Right atrium auricular region (tissue), 2 donors: ENCODE measurements around the gene TSPAN5. TPM values are rescaled to one million over a fixed set of nuclear protein-coding genes. Genes with fewer than 3 reads are reported as not detected.

ENCODE experiments used
- DNase-seq: peaks from one replicate; pipeline ENCODE4 v3.0.0-alpha.2; 2019; ENCODE audit warnings: low spot score
- H3K27ac ChIP-seq, 2 donors: fragments of 200-600 bp; sonication (generic); 1 replicate in 1 of 2; 2 replicates in 1 of 2; pipeline ENCODE4 v1.5.1; 2016 to 2019
- H3K27me3 ChIP-seq, 2 donors: fragments of 200-600 bp; sonication (generic); one replicate each; pipeline versions ENCODE4 v1.5.1 to v1.6.0; 2017 to 2019
- H3K36me3 ChIP-seq: fragments of 200-600 bp; sonication (generic); one replicate; pipeline ENCODE4 v1.5.1; 2016
- H3K4me1 ChIP-seq, 2 donors: fragments of 200-600 bp; sonication (generic); one replicate each; pipeline versions ENCODE4 v1.5.1 to v1.6.0; 2017 to 2019
- H3K4me3 ChIP-seq, 2 donors: fragments of 200-600 bp; sonication (generic); 1 replicate in 1 of 2; 2 replicates in 1 of 2; pipeline ENCODE4 v1.5.1; 2017 to 2019; ENCODE audit warnings: mild to moderate bottlenecking in 1 of 2, moderate library complexity in 1 of 2
- H3K9me3 ChIP-seq, 2 donors: fragments of 200-600 bp; sonication (generic); one replicate each; pipeline ENCODE4 v1.5.1; 2019
- total RNA-seq, 2 donors: library from RNA; depleted of rRNA; stranded (reverse); fragments of >200 nt; gene quantifications; one replicate each; pipeline ENCODE4 v1.1.0, GENCODE V29; 2016
- TF ChIP-seq, protein P1 (sequence below), 2 donors: fragments of 200-600 bp; sonication (generic); IDR thresholded peaks; one replicate each; pipeline ENCODE4 v1.5.1; 2019; ENCODE audit warnings: antibody characterized with exemption in 2 of 2

The TSPAN5 gene
- total RNA-seq, 2 donors from 2014 or later, result 1.8 to 5.7 TPM

DNA sequence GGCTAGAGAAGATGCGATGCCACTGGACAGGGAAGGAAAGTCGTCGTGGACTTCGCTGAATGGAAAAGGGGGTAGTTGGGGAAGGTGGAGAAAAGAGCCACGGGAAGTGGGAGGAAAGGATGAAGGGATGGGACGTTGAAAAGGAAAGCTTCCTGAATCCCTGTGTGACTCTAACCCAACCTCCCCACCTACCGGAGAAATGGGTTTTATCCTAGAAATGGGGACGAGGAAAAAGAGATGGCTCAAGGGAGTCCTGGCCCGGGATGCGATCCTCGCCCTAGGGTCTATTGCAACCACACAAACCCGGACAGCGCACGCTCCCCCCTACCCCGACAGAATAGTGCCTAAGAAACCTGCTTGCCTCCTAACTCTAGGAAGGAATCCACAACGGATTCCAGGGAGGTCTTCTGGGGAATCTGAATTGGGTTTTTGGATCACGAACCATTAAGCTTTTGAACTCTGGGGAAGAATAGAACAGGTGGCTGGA is 738 bp upstream of the TSPAN5 start:
- TF ChIP-seq, protein P1, sequence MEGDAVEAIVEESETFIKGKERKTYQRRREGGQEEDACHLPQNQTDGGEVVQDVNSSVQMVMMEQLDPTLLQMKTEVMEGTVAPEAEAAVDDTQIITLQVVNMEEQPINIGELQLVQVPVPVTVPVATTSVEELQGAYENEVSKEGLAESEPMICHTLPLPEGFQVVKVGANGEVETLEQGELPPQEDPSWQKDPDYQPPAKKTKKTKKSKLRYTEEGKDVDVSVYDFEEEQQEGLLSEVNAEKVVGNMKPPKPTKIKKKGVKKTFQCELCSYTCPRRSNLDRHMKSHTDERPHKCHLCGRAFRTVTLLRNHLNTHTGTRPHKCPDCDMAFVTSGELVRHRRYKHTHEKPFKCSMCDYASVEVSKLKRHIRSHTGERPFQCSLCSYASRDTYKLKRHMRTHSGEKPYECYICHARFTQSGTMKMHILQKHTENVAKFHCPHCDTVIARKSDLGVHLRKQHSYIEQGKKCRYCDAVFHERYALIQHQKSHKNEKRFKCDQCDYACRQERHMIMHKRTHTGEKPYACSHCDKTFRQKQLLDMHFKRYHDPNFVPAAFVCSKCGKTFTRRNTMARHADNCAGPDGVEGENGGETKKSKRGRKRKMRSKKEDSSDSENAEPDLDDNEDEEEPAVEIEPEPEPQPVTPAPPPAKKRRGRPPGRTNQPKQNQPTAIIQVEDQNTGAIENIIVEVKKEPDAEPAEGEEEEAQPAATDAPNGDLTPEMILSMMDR (IDR thresholded peaks at IDR 0.05), result no peak
- Histone ChIP-seq H3K36me3 (no peaks in the 10 kb centered on the region), H3K4me1 (peaks cover 0 to 28% of the 10 kb centered on the region in 2 donors), H3K4me3 (peak overlapping the region; percentile 50 to 74), H3K9me3 (no peaks in the 10 kb centered on the region), H3K27ac (peak overlapping the region; percentile 61 to 70), H3K27me3 (no peaks in the 10 kb centered on the region)
- DNase-seq, result no peak

DNA sequence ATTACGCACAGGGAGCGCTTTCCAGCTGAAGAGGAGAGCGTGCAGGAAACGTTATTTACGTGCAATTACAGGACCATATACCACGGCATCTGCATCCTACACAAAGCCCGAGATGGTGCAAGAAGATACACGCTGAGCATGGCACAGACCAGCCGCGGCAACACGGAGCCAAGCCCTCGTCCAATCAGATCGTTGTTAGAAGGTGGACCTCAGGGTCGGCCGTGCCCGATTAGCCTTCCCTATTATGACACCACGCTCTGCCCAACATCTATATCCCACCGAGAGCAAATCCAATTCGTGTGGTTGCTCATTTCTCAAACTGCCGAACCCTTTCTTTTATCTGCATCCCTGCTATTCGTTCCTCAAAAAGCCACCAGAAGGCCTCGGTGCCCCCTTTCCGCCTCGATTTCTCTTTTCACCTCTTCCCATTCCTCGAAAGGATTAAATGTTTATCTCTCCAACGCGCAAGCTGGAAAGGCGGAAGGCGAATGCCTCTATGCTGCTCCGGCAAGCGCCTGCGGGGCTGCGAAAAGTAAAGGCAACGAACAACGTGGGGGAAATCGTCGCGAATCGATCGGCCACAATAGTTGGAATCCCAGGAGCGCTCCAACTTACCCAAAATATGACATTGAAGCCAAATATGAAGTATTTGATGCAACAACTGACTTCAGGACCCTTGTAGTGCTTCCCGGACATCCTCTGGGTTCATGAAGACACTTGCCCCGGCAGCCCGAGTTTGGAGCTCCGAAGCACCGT is 702 bp downstream of the TSPAN5 start:
- Histone ChIP-seq H3K9me3 (no peaks in the 10 kb centered on the region), H3K4me1 (peaks cover 0 to 28% of the 10 kb centered on the region in 2 donors), H3K4me3 (peak overlapping the region; percentile 50 to 74), H3K36me3 (no peaks in the 10 kb centered on the region), H3K27me3 (no peaks in the 10 kb centered on the region), H3K27ac (no peak overlapping the region)
- no peak for DNase-seq
- TF ChIP-seq, protein P1 (IDR thresholded peaks at IDR 0.05), result no peak

DNA sequence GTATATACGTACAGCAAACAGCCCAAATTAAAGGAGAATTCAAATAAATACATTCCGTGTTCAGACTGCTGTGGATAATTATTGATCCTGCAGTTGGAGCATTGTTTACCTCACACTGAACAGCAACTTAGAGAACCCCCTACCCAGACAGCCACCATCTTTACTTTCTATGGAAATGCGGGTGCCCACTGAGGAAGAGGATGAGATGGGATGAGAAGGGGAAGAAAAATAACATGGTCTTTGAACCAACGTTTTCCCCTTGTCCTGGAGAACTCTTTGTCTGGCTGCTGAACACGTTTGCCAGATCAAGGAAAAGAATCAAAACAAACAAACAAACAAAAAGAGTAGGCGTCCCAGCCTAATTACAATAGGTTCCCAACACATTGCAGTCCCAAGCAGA is 1.5 kb downstream of the TSPAN5 start:
- TF ChIP-seq, protein P1 (IDR thresholded peaks at IDR 0.05), result no peak
- no peak overlapping the region for H3K27ac ChIP-seq
- H3K27me3 ChIP-seq, result no peaks in the 10 kb centered on the region
- H3K4me3 ChIP-seq, result peak overlapping the region; percentile 50 to 74
- peaks cover 0 to 28% of the 10 kb centered on the region in 2 donors for H3K4me1 ChIP-seq
- H3K36me3 ChIP-seq, result no peaks in the 10 kb centered on the region
- DNase-seq, result no peak
- no peaks in the 10 kb centered on the region for H3K9me3 ChIP-seq

DNA sequence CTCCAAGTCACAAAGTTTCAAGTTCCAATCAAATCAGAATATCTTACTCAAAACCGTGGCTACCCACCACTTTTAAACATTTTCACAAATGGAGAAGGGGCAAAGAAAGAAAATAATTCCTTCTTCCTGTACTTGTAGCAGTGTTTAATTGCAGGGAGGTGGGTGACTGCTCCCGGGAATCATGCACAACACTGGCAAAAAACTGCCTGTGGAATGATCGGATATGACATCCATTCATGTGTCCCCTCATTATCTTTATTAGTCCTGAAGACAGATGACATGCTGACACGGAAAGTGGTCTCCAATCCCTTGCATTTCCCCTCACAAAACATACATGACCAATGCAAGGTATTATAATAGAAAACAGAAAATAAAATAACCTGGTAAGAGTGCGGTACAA is 2.0 kb downstream of the TSPAN5 start:
- Histone ChIP-seq H3K9me3 (no peaks in the 10 kb centered on the region), H3K4me1 (peaks cover 0 to 28% of the 10 kb centered on the region in 2 donors), H3K36me3 (no peaks in the 10 kb centered on the region), H3K27ac (no peak overlapping the region), H3K4me3 (no peak overlapping the region), H3K27me3 (no peaks in the 10 kb centered on the region)
- TF ChIP-seq, protein P1 (IDR thresholded peaks at IDR 0.05), result no peak
- DNase-seq, result no peak

DNA sequence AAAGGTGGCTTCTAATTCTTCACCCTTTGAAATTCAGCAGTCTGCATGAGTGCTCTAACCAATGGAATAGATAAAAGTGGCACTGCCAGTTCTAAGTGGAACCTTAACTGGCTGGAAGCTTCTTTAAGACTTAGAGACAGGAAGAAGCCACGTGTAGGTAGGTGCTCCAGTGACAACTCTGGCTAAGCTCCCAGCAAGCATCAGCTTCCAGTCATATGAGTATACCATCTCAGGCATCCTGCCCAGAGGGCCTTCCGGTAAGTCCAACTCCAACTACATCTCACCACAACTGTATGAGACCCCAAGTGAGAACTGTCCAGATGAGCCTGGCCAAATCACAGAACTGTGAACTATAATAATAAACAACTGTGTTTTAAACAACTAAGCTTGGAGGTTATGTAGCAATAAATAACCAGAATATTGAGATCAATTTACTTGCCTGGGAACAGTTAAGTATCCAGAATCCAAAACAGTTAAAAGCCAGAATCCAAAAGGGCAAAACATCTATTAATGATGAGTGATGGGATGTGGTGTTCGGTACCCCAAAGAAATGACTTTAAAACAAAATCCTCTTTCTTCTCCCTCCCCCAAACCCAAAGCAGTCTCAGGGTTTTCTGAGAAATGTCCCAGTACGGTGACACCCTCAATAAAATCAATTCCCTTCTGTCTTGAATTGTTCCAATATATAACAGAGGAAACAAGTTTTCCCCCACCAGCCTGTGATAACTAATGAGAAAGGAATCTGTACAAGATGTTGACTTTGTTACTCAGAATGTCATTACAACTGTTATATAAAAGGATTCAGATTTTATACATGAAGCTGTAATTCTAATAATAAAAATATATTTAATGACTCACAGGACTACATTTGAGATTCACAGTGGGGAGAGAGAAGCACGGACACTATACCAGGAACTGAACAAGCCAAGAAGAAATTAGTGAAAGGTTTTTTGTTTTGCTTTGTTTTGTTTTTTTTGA is 4.2 kb downstream of the TSPAN5 start:
- Histone ChIP-seq H3K9me3 (no peaks in the 10 kb centered on the region), H3K36me3 (no peaks in the 10 kb centered on the region), H3K27me3 (no peaks in the 10 kb centered on the region), H3K4me3 (no peak overlapping the region), H3K4me1 (peaks cover 0 to 18% of the 10 kb centered on the region in 2 donors), H3K27ac (no peak overlapping the region)
- no peak for DNase-seq
- TF ChIP-seq, protein P1 (IDR thresholded peaks at IDR 0.05), result no peak
